Muscle of leg (tissue), 11 donors: ENCODE data around the gene TTC39C. TPM values are rescaled to one million over a fixed set of nuclear protein-coding genes. Genes with fewer than 3 reads are reported as not detected.
"Not testable (repeated sequence)": the region's sequence is repeated elsewhere in the genome, so short reads cannot be mapped to it uniquely, and the experiment has no call there.

Source experiments
- DNase-seq: peaks from one replicate; pipeline ENCODE4 v3.0.0; 2013
- H3K27ac ChIP-seq: one replicate; pipeline ENCODE4 v1.5.1; 2013; ENCODE audit warnings: mild to moderate bottlenecking, low read length, control low read depth
- H3K27me3 ChIP-seq: one replicate; pipeline ENCODE4 v1.6.1; 2013; ENCODE audit warnings: low read length; ENCODE audit not compliant: control insufficient read depth, insufficient read depth
- H3K36me3 ChIP-seq: one replicate; pipeline ENCODE4 v1.6.1; 2013; ENCODE audit warnings: low read length; ENCODE audit not compliant: control insufficient read depth, insufficient read depth
- H3K4me1 ChIP-seq: one replicate; pipeline ENCODE4 v1.6.1; 2013; ENCODE audit warnings: low read length; ENCODE audit not compliant: control insufficient read depth, insufficient read depth
- H3K4me3 ChIP-seq: one replicate; pipeline ENCODE4 v1.5.1; 2013; ENCODE audit warnings: low read length, control low read depth
- H3K9me3 ChIP-seq: replicated peaks from 2 replicates; pipeline ENCODE4 v1.6.1; 2013; ENCODE audit warnings: low read depth, low read length; ENCODE audit not compliant: control insufficient read depth
- WGBS: methylation state at CpG from one replicate; pipeline ENCODE4 v1.1.5; 2013; ENCODE audit warnings: missing lambda C conversion rate; ENCODE audit not compliant: insufficient coverage; 5-methylcytosine and 5-hydroxymethylcytosine counted together
- polyA plus RNA-seq, 8 donors: library from polyadenylated mRNA; unstranded; fragments of 120-200 nt; gene quantifications; one replicate each; pipeline versions ENCODE4 v1.2.1 to v1.2.3, GENCODE V29; 2013; ENCODE audit warnings: inconsistent platforms in 1 of 8, low replicate concordance in 1 of 8; ENCODE audit not compliant: insufficient read length in 8 of 8, insufficient read depth in 1 of 8
- total RNA-seq: library from RNA; stranded (reverse); fragments of 120-200 nt; gene quantifications from one replicate; pipeline ENCODE4 v1.2.4, GENCODE V29; 2013

Gene TTC39C
- total and polyA plus RNA-seq, 9 donors: 2.9 to 6.9 (median 3.3) TPM

DNA sequence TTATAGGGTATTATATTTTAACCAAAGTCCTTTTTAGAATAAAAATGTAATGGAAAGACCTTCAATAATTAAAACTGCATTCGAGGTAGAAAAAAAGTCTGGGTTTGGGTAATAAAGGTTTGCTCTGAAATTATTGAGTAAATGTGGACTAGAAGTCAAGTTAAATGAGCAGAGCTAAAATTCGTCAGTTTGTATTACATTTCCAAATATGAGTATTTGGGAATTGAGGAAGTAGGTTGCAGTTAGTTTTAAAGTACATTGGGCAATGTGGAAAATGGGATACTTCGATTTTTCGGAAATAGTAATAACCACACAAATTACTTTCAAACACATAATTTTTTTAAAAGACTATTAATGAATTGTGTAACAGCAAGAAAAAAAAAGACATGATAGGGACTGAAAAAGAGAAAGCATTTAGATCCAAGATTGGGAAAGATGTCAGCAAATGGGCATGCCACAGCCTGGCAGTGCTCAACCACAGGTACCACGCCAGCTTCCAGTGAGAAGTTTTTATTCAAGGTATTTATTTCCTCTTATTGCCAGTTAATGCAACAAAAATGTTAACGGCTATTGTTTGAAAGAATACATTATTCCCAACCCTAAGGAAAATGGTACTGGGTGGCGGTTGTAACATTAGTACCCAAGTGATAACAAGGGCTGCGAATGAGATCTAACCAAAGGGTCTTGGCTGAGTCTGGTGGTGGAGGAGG, 50.0 kb downstream of the TTC39C start:
- H3K36me3 ChIP-seq: no peaks in the 10 kb centered on the region
- no peaks in the 10 kb centered on the region for H3K9me3 ChIP-seq
- no peaks in the 10 kb centered on the region for H3K4me1 ChIP-seq
- no peak for DNase-seq
- WGBS: 100% methylated on average over 1 of the region's 8 CpGs
- H3K4me3 ChIP-seq: no peak overlapping the region
- no peaks in the 10 kb centered on the region for H3K27me3 ChIP-seq
- H3K27ac ChIP-seq: no peak overlapping the region

- H3K27ac ChIP-seq: no peak overlapping the region
- no peak overlapping the region for H3K4me3 ChIP-seq
- no peaks in the 10 kb centered on the region for H3K36me3 ChIP-seq
- no CpG with 5 or more reads among the region's 2 CpGs for WGBS
- H3K9me3 ChIP-seq: no peaks in the 10 kb centered on the region
- H3K27me3 ChIP-seq: no peaks in the 10 kb centered on the region
- no peaks in the 10 kb centered on the region for H3K4me1 ChIP-seq
- no peak for DNase-seq
Measured at GRCh38 chr18:24065906-24066305, 51.4 kb downstream of the TTC39C start.

- Histone ChIP-seq H3K27ac (no peak overlapping the region), H3K4me3 (no peak overlapping the region), H3K4me1 (no peaks in the 10 kb centered on the region), H3K27me3 (no peaks in the 10 kb centered on the region), H3K9me3 (no peaks in the 10 kb centered on the region), H3K36me3 (no peaks in the 10 kb centered on the region)
- DNase-seq: no peak
- 75% methylated on average over 4 of the region's 7 CpGs for WGBS
Measured at GRCh38 chr18:24068945-24069693, 54.6 kb downstream of the TTC39C start.

DNA sequence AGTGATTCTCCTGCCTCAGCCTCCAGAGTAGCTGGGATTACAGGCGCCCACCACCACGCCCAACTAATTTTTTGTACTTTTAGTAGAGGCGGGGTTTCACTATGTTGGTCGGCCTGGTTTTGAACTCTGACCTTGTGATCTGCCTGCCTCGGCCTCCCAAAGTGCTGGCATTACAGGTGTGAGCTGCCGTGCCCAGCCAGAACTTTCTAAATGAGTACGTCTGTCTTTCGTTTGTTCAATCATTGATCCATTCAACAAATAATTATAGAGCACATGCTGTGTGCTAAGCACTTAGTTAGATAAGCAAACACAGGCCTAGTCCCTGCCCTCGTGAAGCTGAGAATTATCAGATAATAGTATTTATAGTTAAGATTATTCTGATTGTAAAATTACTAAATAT, 56.5 kb downstream of the TTC39C start:
- Histone ChIP-seq H3K4me1 (no peaks in the 10 kb centered on the region), H3K36me3 (no peaks in the 10 kb centered on the region), H3K9me3 (peaks cover 2% of the 10 kb centered on the region), H3K4me3 (no peak overlapping the region), H3K27ac (no peak overlapping the region), H3K27me3 (no peaks in the 10 kb centered on the region)
- no peak for DNase-seq
- 85% methylated on average over 6 of the region's 9 CpGs for WGBS

DNA sequence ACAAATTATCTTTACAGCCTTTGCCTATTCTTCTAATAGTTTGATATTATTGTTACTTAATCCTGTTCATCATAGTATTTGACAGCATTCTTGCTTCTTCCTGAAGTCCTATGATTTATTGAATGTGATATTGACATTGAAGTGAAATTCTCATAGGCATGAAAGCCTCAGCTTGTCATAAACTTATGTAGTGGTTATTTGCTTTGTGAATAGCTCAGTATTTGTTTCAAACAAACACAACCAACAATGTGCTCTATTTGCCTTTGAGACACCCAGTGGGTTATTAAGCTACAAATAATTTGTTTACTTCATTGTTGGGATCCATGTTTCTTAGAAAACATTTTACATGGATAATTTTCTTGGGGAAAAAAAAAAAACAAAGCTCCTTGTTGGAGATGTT, 57.2 kb downstream of the TTC39C start:
- Histone ChIP-seq H3K4me3 (no peak overlapping the region), H3K27me3 (no peaks in the 10 kb centered on the region), H3K36me3 (no peaks in the 10 kb centered on the region), H3K9me3 (peaks cover 2% of the 10 kb centered on the region), H3K27ac (no peak overlapping the region), H3K4me1 (no peaks in the 10 kb centered on the region)
- DNase-seq: no peak

DNA sequence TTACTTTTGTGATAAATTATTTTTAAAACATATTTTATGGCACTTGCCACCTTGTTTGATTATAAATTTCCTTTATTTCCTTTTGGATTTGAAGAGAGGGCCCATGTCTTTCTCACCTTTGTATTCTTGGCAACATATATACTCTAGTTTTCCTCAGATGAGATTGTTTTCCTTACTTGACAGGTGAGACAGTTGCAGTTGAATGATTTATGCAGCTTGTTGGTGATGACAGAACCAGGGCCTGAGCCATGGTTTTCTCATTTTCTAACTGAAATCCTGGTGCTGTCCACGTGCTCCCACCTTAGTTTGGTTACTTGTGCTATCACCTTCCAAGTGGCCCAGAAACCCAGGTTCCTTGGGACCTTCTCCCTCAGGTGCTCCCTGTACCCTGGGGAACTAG, 58.2 kb downstream of the TTC39C start:
- WGBS: 88% methylated on average over 1 of the region's 1 CpG
- H3K4me1 ChIP-seq: no peaks in the 10 kb centered on the region
- H3K27me3 ChIP-seq: no peaks in the 10 kb centered on the region
- H3K9me3 ChIP-seq: peaks cover 2% of the 10 kb centered on the region
- no peak for DNase-seq
- no peak overlapping the region for H3K27ac ChIP-seq
- no peaks in the 10 kb centered on the region for H3K36me3 ChIP-seq
- H3K4me3 ChIP-seq: no peak overlapping the region

GRCh38 chr18:24073791-24074190, 59.2 kb downstream of the TTC39C start:
- Histone ChIP-seq H3K4me1 (no peaks in the 10 kb centered on the region), H3K36me3 (no peaks in the 10 kb centered on the region), H3K4me3 (no peak overlapping the region), H3K27me3 (no peaks in the 10 kb centered on the region), H3K27ac (no peak overlapping the region), H3K9me3 (peaks cover 2% of the 10 kb centered on the region)
- DNase-seq: no peak

DNA sequence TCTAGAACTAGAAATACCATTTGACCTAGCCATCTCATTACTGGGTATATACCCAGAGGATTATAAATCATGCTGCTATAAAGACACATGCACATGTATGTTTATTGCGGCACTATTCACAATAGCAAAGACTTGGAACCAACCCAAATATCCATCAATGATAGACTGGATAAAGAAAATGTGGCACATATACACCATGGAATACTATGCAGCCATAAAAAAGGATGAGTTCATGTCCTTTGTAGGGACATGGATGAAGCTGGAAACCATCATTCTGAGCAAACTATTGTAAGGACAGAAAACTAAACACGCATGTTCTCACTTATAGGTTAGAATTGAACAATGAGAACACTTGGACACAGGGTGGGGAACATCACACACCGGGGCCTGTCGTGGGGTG, 60.2 kb downstream of the TTC39C start:
- H3K4me3 ChIP-seq, H3K9me3 ChIP-seq, H3K36me3 ChIP-seq, H3K27ac ChIP-seq, H3K4me1 ChIP-seq, DNase-seq, H3K27me3 ChIP-seq: not testable (repeated sequence)
- 100% methylated on average over 1 of the region's 4 CpGs for WGBS

GRCh38 chr18:24075767-24076597, 61.4 kb downstream of the TTC39C start:
- DNase-seq: peak; percentile 48
- no peaks in the 10 kb centered on the region for H3K4me1 ChIP-seq
- H3K9me3 ChIP-seq: peaks cover 2% of the 10 kb centered on the region
- H3K27ac ChIP-seq: no peak overlapping the region
- H3K4me3 ChIP-seq: no peak overlapping the region
- 56% methylated on average over 3 of the region's 13 CpGs for WGBS
- H3K27me3 ChIP-seq: no peaks in the 10 kb centered on the region
- no peaks in the 10 kb centered on the region for H3K36me3 ChIP-seq

- 77% methylated on average over 8 of the region's 10 CpGs for WGBS
- no peak for DNase-seq
- Histone ChIP-seq H3K4me1 (no peaks in the 10 kb centered on the region), H3K27me3 (no peaks in the 10 kb centered on the region), H3K4me3 (no peak overlapping the region), H3K9me3 (peaks cover 2% of the 10 kb centered on the region), H3K36me3 (no peaks in the 10 kb centered on the region), H3K27ac (no peak overlapping the region)
Measured at GRCh38 chr18:24076950-24077349, 62.4 kb downstream of the TTC39C start.
